Loucy (cell line): ENCODE data around the gene NRARP.

Source experiments
- EZH2phosphoT487 ChIP-seq: fragments of 200-600 bp; IDR thresholded peaks from 2 replicates; pipeline ENCODE4 v1.6.1; 2018; ENCODE audit warnings: antibody characterized with exemption, mild to moderate bottlenecking, moderate library complexity, borderline replicate concordance
- TF ChIP-seq, protein P1 (sequence below): fragments of 200-600 bp; sonication (generic); conservative IDR thresholded peaks from 2 replicates; pipeline ENCODE4 v1.5.1; 2014; ENCODE audit warnings: mild to moderate bottlenecking, antibody characterized with exemption, low read length

DNA sequence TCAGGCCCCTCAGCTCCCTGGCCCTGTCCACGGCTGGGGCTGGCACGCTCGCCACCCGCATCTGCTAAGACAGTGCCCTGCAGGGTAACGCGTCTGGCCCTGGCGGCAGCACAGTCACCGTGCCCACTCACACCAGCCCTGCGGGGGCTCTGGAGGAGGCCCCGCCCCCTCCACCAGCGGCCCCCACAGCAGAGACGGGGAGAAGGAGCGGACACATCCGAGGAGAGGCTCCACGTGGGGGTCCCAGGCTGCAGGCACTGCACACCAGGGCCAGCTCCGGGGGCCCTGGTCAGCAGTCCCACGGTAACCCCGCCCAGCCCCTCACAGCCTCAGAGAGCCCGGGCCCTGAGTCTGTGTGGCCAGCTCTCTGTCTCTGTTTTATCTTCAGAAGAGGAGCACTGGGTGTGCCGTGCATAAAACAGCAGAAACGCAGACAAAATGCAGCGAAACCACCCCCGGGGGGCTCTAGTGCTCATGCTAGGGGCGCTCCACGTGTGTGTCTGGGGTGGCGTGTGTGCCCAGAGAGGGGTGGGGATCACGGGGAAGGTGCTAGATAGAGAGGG is 47.5 kb upstream of the NRARP start:
- TF ChIP-seq, protein P1, sequence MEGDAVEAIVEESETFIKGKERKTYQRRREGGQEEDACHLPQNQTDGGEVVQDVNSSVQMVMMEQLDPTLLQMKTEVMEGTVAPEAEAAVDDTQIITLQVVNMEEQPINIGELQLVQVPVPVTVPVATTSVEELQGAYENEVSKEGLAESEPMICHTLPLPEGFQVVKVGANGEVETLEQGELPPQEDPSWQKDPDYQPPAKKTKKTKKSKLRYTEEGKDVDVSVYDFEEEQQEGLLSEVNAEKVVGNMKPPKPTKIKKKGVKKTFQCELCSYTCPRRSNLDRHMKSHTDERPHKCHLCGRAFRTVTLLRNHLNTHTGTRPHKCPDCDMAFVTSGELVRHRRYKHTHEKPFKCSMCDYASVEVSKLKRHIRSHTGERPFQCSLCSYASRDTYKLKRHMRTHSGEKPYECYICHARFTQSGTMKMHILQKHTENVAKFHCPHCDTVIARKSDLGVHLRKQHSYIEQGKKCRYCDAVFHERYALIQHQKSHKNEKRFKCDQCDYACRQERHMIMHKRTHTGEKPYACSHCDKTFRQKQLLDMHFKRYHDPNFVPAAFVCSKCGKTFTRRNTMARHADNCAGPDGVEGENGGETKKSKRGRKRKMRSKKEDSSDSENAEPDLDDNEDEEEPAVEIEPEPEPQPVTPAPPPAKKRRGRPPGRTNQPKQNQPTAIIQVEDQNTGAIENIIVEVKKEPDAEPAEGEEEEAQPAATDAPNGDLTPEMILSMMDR, result no peak
- TF ChIP-seq EZH2phosphoT487, result no peak
